Embryonic facial prominence (tissue), 1 donor: Measurements from ENCODE around the gene PALLD.

Experiments
- DNase-seq: peaks from one replicate; pipeline ENCODE4 v3.0.0-alpha.2; 2016; ENCODE audit errors: extremely low spot score

The PALLD gene

DNA sequence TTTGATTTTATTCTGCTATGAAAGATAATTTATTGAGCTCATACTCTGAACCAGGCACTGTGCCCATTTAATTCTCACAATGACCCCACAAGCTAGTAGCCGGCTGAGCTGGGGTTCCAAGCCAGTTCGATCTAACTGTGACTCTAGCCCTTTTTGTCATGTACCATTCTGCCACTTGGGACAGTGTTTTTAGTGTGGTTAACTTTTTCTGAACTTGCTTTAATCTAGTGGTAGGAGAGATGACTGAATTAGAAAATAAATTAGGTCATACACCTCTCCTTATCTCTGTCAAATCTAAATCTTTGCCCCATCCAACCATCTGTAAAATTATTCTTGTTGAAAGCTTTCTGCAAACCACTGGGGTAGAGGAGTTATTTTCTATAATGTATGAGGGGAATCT lies 377.2 kb downstream of the PALLD start:
- DNase-seq = no peak

DNA sequence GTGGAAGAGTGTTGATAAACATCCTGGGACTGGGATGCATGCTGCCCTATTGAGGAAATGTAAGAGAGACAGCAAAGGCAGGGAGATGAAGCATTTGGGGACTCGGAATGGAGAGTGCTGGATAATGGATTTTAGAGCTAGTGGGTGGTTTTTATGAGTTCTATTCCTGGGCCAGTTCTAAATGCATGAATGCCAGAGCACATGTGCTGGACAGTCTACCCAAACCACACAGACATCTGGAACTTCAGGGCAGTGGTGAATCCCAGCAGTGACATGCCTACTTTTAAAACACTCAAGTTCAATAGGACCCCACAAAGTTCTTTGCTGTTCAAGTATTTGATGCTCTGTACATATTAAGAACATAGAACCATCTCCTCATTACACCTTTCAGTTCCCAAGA lies 379.3 kb downstream of the PALLD start:
- DNase-seq = no peak

DNA sequence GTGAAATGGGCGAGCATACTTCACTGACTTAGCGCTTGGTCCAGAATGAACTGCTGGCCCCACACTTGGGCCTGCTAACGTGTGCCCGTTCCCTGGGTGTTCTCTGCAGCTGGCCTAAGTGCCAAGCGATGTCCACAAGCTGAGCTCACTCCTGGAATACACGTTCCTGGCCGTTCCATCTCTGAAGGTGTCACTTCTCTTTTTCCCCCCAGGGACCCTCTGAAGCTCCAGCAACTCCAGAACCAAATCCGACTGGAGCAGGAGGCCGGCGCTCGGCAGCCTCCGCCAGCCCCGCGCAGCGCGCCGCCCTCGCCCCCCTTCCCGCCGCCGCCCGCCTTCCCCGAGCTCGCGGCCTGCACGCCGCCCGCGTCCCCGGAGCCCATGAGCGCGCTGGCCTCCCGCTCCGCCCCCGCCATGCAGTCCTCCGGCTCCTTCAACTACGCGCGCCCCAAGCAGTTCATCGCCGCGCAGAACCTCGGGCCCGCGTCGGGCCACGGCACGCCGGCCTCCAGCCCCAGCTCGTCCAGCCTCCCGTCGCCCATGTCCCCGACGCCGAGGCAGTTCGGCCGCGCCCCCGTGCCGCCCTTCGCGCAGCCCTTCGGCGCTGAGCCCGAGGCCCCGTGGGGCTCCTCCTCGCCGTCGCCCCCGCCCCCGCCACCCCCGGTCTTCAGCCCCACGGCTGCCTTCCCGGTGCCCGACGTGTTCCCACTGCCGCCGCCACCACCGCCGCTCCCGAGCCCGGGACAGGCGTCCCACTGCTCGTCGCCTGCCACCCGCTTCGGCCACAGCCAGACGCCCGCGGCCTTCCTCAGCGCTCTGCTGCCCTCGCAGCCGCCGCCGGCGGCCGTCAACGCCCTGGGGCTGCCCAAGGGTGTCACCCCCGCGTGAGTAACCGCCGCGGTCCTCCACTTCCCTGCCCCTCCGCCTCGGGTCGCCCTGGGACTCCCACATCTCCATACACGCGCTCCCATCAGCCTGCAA lies 380.9 kb downstream of the PALLD start:
- DNase-seq = no peak

DNA sequence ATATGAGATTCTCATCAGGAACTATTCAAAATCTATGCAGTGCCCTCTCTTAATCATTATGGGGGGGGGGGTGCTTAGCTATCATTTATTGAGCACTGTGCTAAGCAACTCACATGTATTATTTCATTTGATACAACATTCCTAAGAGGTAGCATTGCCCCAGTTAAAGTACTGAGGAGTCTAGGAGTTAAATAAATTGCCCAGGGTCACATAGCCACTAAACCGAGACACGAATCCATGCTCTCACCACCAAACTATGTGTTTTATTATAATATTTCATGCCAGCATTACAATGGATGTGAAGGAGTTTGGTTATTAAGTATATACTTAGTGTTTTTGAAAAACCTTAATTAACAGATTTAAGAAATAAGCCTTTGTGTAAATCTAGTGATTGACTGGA lies 381.8 kb downstream of the PALLD start:
- DNase-seq = no peak

DNA sequence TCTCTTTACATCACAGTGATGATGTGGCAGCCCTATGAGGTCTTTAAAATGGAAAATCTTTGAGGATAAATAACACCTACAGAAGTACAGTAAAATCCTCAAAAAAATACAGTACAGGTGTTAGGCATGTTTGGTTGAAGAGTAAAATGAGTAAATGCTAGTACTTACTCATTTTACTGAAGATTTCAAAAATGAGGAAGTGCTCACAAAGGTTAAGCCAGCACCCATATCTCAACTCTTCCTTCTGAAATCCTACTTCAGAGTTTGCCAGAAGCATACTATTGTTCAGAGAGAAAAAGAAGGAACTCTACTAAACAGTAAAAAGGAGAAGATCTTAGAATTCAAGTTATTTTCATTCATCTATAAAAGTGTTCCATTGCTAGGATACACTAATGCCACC lies 382.3 kb downstream of the PALLD start:
- no peak for DNase-seq

DNA sequence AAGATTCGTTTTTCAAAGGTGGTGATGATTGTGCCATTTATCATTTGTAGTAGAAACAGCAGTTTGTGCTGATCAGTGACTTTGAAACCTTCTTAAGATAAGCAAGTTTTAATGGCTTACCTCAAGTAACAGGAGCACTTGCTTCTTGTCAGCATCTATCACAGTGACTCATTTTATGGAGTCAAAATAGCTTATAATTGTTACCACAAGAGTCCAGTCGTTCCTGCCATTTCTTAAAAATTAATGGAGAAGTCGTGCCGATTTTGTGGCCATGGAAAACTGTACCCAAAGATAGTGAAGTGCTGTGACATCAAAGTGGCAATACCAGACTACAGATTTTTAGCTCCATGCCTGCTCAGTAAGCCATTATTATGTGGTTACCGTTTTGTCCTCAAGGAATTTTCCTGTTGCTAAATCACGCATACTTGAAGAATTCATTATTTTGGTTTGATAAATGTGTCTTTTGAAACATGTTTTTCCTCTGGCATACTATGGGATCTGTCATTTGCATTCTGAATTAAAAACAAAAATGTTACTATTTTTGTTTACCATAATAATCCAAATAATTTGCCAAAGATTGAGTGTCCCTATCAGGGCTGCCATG lies 383.3 kb downstream of the PALLD start:
- no peak for DNase-seq

DNA sequence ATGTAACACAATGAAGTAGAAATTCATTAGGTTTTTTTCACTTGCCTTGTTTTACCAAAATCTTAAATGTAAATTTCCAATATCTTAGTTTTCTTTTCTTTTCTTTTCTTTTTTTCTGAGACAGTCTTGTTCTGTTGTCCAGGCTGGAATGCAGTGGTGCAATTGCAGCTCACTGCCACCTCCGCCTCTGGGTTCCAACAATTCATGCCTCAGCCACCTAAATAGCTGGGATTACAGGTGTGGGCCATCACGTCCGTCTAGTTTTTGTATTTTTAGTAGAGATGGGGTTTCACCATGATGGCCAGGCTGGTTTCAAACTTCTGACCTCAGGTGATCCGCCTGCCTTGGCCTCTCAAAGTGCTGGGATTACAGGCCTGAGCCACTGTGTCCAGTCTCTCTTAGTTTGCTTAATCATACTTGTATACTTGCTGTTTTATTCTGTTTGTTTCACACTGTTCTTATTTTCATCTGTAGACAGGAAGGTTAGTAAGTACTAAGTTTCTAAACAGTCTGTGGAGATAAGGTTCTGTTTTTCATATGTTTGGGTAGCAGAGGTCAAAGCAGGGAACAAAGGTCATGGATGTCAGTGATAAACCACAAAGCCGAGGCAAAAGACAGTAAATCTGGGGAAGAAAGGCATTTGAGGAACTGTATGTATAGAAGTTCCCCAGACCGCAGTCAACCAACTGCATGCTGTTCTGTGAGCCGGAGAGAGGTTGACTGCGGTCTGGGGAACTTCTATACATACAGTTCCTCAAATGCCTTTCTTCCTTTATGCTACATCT lies 384.2 kb downstream of the PALLD start:
- DNase-seq = no peak

DNA sequence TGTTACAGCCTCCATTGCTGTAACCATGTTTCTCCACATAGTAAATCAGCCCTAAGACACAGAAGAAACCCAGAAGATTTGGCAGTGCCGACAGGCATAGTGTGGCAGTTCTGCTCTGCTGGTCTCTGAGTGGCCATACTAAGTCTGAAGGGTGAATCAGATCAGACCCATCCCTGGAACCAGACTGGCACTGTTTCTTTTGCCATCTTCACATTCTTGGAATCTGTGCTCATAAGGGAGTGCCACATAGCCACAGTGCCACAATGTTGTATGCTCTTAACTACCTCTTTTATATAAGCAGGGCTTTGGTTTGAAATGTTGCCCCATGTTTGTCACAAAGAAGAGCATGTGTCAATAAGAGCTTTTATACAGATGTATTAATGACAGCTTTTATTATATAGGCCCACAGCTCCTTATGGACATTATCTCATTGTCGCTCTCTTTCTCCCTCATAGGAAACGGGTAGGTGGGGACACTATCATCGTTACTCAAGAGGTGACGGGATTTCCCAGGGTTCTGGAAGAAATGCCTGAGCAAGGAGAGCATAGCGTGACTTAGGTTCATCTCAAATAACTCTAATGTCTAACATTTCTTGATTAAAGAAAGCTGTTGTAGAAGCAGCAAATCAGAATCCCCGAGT lies 385.0 kb downstream of the PALLD start:
- DNase-seq = no peak

DNA sequence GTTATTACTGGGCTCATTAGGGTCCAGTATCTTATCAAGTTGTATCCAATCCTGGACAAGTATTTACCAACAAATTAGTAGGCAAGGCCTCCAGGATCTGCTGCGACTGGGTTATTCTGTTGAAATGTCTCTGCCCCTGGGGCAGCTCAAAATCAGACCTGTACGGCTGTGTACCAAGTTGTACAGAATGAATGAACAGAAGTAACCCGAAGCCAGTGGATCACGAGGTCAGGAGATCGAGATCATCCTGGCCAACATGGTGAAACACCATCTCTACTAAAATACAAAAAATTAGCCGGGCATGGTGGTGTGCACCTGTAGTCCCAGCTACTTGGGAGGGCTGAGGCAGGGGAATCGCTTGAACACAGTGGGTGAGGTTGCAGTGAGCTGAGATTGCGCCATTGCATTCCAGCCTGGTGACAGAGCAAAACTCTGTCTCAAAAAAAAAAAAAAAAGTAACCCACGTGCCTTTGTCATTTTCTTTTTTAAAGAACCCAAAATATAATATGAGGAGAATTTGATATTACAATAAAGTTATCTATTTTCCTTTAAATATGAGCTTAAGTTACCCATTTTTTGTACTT lies 385.9 kb downstream of the PALLD start:
- DNase-seq = no peak

DNA sequence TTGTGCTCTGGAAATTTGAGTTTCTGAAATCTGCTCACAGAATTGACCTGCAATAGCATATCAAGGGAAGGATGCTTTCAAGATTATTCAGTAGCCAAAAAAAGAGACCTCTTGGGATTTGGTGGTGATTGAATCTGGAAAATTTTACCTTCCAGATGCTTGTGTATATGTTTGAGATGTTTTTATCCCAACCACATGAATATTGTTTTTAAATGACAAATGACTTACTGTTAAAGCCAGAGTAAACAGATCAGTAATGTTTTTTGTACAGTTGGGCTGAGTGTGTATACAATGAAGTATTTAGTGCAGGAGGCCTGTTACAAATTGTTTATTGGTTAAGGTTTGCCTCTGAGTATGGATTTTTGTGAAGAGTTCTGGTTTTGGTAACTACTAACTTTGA lies 386.7 kb downstream of the PALLD start:
- DNase-seq = no peak

DNA sequence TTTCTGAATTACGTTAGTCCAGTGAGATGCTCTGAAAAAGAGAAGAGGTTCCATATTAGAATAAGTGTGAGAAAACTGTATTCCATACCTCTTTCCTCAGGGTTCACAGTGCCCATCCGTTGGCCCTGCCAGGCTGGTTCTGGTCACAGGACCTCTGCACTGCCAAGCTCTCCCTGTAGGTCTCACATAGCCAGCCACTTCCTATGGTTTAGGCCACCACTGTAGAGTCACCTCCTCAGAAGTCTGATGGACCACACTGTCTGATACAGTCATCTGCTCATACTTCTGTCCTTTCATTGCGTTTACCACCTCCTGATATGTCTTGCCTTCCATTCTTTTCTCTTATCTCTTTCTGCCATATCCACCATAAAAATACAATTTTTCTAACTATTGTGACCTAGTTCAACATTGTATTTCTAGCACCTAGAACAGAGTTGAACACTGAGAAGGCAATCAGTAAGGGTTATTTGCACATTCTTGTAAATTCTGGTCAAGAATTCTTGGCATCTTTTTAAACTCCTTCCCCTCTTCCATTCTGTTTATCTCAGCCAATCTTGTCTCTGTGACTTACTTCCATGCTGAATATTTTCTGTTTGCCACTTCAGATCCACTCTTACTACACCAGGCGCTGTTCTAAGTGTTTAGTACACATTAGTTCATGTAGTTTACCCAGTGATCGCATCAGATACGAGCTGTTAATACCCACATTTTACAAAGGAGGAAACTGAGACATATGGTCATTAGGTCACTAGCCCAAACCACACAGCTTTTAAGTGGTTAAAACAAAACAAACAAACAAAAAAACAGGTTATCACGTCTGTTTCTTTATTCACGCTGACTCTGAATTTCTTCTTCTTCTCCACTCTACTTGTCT lies 387.6 kb downstream of the PALLD start:
- no peak for DNase-seq

DNA sequence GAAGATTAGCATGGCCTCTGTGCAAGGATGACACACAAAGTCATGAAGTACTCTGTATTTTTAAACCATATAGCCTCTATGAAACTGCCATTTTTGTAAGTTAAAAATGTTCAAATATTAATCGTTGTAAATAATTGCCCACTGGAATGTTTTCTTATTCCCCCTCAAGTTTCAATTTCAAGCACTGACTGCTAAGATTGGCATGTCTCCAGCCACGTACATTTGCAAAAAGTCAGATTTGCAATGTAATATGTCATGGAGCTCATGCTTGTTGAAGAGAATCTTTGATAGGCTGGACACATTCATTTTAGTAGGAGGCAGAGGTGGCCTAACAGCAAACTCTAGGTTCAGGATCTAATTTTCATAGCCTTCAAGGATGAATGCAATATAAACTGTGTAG lies 388.5 kb downstream of the PALLD start:
- no peak for DNase-seq

DNA sequence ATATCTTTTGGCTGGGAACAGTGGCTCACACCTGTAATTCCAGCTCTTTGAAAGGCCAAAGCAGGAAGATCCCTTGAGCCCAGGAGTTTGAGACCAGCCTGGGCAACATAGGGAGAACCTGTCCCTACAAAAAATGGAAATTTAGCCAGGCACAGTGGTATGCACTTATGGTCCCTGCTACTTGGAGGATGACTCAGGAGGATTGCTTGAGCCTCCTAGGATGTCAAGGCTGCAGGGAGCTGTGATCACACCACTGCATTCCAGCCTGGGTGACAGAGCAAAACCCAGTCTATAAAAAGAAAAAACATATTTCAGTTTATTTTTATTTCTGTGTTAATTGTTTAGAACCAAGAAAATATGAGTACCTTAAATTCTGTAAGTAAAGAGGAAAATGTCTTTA lies 389.5 kb downstream of the PALLD start:
- DNase-seq = no peak

DNA sequence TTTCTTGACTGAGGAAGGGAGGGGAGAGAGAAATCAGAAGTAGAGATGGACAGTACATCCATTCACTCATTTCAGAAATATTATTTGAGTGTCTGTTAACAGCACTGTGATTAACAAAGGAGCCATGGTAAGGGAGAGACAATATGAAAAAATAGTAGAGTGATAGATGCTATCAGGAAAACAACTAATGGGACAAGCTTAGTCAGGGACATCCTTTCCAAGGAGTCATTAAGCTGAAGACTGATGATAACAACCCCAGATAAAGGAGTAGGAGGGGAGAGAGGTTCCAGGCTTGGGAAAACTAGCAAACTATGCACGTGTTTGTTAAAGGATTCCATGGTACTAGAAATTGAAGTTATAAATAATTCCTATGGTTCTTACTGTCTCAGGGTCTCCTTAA lies 391.0 kb downstream of the PALLD start:
- no peak for DNase-seq

DNA sequence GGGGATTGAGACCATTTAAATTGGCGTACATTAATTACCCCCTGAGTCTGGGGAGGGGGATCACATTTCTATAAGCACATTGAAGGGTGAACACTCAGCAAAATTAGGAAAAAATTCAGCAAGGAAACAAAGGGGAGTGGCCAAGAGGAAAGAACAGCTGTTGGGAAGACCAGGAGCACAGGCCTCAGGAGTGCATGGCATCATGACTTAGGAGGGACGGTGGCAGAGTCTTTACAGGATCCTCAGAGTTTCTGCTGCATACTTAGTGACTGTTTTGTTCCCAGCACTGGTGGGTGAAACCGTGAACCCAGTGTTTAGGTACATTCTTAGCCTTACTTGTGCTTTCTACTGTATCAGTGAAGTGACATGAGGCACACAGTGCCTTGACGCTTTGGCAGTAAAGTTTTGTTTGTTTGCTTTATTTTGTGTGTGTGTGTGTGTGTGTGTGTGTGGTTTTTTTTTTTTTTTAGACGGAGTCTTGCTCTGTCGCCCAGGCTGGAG lies 391.9 kb downstream of the PALLD start:
- no peak for DNase-seq

DNA sequence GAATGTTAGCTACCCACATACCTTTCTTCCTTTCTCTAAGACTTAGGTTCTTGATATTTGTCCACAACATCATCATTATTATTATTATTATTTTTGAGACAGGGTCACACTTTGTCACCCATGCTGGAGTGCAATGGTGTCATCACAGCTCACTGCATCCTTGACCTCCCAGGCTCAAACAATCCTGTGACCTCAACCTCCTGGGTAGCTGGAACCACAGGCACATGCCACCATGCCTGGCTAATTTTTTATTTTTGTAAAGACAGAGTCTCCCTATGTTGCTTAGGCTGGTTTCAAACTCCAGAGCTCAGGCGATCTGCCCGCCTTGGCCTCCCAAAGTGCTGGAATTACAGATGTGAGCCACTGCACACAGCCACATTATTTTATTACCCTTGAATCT lies 394.2 kb downstream of the PALLD start:
- no peak for DNase-seq

DNA sequence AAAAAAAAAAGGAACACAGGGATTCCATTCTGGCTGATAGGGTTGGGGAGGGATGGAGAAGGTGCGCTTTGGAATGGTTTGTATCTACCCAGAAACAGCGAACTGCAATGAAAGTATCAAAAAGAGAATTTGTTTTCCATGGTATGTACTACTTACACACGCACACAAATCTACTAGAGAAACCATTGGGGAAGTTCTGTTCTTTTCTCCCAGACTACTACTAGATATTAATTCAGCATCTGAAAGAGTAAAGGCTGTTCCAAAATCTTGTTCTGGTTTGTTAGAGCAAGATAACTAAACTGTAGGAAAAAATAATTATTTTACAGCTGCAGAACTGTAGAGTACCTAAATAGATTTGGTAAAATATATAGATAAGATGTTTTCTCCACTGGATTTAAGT lies 394.8 kb downstream of the PALLD start:
- no peak for DNase-seq

DNA sequence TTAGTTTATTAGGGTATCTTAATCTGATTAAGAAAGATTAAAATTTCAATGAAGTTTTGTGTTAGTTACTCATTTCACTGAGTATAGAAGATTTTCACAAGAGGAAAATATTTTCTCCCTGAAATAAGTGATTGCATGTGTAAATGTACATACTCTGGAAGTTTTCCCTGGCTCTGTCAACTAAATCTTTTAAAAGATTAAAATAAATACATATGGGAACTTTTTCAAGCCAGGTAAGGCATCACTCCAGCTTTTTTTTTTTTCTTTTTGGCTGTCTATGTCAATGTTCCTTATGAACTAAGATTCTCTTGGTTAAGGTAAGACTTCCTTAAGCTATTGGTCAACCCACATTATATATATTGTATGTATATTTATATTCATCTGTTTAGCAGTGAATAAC lies 395.6 kb downstream of the PALLD start:
- no peak for DNase-seq

DNA sequence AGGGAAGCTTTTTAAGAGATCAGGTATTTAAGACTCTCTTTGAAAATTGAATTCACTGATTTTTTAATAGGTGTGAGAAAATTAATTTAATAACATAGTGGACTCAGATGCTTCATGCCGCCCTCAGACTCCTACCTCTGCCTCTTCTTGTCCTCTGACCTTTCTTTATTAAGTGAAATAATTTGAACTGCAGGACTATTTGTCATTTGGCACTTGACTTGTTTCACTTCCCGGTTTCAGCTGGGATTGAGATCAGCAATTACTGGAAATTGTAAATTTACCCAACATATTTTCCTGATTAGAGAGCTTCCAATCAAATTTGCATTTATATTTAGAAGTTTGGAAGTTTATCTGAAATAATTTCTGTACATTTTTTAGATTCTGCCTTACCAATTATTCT lies 396.4 kb downstream of the PALLD start:
- no peak for DNase-seq

DNA sequence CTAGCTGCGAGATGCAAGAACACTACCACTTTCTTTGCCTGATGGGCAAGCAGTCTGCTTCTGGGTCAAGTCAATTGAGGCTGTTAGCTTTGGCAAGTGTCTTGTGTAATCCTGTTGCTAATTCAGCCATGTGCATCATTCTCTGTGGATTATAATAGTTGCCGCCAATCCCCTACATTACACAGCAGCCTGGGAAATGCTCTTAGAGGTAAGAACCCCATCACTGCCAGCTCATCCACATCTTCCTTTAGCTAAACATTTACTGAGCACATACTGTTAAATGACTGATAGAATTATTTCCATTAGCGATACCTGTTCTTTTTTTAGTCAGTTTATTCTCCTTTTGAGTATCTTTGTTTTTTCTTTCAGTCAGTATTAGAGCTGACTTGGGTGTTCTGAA lies 397.0 kb downstream of the PALLD start:
- DNase-seq = no peak

DNA sequence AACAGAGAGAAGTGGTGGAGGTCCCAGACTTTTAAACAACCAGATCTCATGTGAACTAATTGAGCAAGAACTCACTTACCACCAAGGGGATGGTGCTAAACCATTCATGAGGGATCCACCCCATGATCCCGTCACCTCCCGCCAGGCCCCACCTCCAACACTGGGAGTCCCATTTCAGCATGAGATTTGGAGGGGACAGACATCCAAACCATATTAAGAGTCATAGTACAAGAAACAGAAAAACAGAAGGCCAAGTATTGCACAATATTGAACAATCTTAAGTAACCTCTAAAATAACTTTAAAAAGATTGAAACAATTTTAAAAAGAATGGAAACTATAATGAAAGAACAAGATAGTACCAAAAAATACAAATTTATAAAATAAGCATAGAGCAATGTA lies 403.2 kb downstream of the PALLD start:
- no peak for DNase-seq
